Effector memory CD8-positive, alpha-beta T cell (primary cell): ENCODE results near the gene NF1.
A peak's percentile ranks its signal among the peaks of the same experiment; 100 is the strongest.
"Not testable (repeated sequence)": the region's sequence is repeated elsewhere in the genome, so short reads cannot be mapped to it uniquely, and the experiment has no call there.

ENCODE experiments used
- ATAC-seq: fragments of 150-1000 bp; cut with Tn5 transposase; replicated peaks from 2 replicates; pipeline ENCODE4 v1.10.0; 2021; ENCODE audit warnings: mild to moderate bottlenecking, moderate library complexity
- DNase-seq, 3 experiments: peaks; one replicate each; pipeline ENCODE4 v3.0.0; 2021
- H3K27ac Mint-ChIP-seq, 2 donors: one replicate each; pipeline ENCODE4 v1.8.0; 2022; ENCODE audit warnings: mild to moderate bottlenecking in 2 of 2, mixed read lengths in 2 of 2, moderate library complexity in 2 of 2
- H3K27me3 Mint-ChIP-seq, 2 donors: one replicate each; pipeline ENCODE4 v1.8.0; 2022; ENCODE audit warnings: mixed read lengths in 2 of 2
- H3K36me3 Mint-ChIP-seq: one replicate; pipeline ENCODE4 v1.8.0; 2022; ENCODE audit warnings: mild to moderate bottlenecking, moderate library complexity, mixed read lengths; ENCODE audit not compliant: insufficient read depth
- H3K4me1 Mint-ChIP-seq, 2 donors: one replicate each; pipeline ENCODE4 v1.8.0; 2022; ENCODE audit warnings: low read depth in 2 of 2, mixed read lengths in 2 of 2
- H3K4me3 Mint-ChIP-seq, 2 donors: one replicate each; pipeline ENCODE4 v1.8.0; 2022; ENCODE audit warnings: mild to moderate bottlenecking in 2 of 2, mixed read lengths in 2 of 2, moderate library complexity in 2 of 2
- H3K9me3 Mint-ChIP-seq, 2 donors: one replicate each; pipeline ENCODE4 v1.8.0; 2022; ENCODE audit warnings: mixed read lengths in 2 of 2
- total RNA-seq, 9 experiments: gene quantifications; one replicate each; lab custom pipeline; 2026; lab: John Stamatoyannopoulos, UW

NF1 gene, protein sequence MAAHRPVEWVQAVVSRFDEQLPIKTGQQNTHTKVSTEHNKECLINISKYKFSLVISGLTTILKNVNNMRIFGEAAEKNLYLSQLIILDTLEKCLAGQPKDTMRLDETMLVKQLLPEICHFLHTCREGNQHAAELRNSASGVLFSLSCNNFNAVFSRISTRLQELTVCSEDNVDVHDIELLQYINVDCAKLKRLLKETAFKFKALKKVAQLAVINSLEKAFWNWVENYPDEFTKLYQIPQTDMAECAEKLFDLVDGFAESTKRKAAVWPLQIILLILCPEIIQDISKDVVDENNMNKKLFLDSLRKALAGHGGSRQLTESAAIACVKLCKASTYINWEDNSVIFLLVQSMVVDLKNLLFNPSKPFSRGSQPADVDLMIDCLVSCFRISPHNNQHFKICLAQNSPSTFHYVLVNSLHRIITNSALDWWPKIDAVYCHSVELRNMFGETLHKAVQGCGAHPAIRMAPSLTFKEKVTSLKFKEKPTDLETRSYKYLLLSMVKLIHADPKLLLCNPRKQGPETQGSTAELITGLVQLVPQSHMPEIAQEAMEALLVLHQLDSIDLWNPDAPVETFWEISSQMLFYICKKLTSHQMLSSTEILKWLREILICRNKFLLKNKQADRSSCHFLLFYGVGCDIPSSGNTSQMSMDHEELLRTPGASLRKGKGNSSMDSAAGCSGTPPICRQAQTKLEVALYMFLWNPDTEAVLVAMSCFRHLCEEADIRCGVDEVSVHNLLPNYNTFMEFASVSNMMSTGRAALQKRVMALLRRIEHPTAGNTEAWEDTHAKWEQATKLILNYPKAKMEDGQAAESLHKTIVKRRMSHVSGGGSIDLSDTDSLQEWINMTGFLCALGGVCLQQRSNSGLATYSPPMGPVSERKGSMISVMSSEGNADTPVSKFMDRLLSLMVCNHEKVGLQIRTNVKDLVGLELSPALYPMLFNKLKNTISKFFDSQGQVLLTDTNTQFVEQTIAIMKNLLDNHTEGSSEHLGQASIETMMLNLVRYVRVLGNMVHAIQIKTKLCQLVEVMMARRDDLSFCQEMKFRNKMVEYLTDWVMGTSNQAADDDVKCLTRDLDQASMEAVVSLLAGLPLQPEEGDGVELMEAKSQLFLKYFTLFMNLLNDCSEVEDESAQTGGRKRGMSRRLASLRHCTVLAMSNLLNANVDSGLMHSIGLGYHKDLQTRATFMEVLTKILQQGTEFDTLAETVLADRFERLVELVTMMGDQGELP (N-terminal part only)
- 39.7 to 178 (median 82.0) reads per million in 9 experiments for total RNA-seq

DNA sequence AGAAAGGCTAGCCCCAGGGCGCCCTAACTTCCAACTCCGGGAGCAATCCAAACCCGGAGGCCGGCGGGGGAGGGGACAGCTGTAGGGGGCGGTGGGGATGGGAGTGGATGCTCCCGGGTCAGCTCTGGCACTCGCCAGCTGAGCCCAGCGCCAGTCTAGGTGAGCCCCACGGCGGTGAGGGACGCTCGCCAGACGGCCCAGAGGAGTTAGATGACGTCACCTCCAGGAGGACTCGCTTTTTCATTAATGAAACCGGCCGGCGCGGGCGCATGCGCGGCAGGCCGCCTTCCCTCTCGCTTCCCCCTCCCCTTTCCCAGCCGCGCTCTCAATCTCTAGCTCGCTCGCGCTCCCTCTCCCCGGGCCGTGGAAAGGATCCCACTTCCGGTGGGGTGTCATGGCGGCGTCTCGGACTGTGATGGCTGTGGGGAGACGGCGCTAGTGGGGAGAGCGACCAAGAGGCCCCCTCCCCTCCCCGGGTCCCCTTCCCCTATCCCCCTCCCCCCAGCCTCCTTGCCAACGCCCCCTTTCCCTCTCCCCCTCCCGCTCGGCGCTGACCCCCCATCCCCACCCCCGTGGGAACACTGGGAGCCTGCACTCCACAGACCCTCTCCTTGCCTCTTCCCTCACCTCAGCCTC is at the start of gene NF1:
Gene NF1 (plus strand): TSS at position 378 of the 636 bp plus-strand sequence. CDS start 333 bp downstream, outside the sequence.
- ATAC-seq (peak; percentile 82), DNase-seq (peak; percentile 80 to 81 (median 81))
- no peaks in the 10 kb centered on the region for H3K27me3 Mint-ChIP-seq
- H3K4me3 Mint-ChIP-seq, result peak within 1 kb of the TSS; percentile 97 to 98
- H3K27ac Mint-ChIP-seq, result peak within 1 kb of the TSS; percentile 74 to 97
- peaks cover 11 to 12% of the 10 kb centered on the region in 2 donors for H3K4me1 Mint-ChIP-seq
- no peaks in the 10 kb centered on the region for H3K9me3 Mint-ChIP-seq
- peaks cover 10% of the 10 kb centered on the region for H3K36me3 Mint-ChIP-seq

- H3K27me3 Mint-ChIP-seq, H3K9me3 Mint-ChIP-seq, H3K36me3 Mint-ChIP-seq, ATAC-seq, H3K27ac Mint-ChIP-seq, H3K4me3 Mint-ChIP-seq, DNase-seq: not testable (repeated sequence)
- H3K4me1 Mint-ChIP-seq, result peaks cover 10 to 11% of the 10 kb centered on the region in 2 donors
Measured at GRCh38 chr17:31046856-31047425, 47.8 kb upstream of the NF1 start.

DNA sequence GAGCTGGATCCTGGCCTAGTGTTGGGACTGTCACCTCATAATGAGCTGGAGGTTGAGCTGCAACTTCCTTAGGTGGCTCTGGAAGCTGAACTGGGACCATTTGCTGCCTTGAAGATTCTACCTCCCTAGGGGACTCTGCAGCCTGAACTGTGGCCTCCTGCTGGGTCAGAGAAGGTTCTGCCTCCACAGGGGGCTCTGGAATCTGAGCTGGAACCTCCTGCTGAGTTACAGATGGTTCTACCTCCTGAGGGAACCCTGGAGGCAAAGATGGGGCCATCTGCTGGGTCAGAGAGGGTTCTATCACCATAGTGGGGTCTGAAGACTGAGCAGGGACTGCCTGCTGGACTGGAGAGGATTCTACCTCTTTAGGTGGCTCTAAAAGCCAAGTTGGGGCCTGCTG is 46.6 kb upstream of the NF1 start:
- H3K36me3 Mint-ChIP-seq, result no peaks in the 10 kb centered on the region
- H3K4me1 Mint-ChIP-seq, result peaks cover 21 to 23% of the 10 kb centered on the region in 2 donors
- no peaks in the 10 kb centered on the region for H3K9me3 Mint-ChIP-seq
- DNase-seq, result no peak
- no peak overlapping the region for H3K4me3 Mint-ChIP-seq
- no peak overlapping the region for H3K27ac Mint-ChIP-seq
- ATAC-seq, result no peak
- H3K27me3 Mint-ChIP-seq, result no peaks in the 10 kb centered on the region

- no peaks in the 10 kb centered on the region for H3K9me3 Mint-ChIP-seq
- ATAC-seq (no peak), DNase-seq (no peak)
- no peaks in the 10 kb centered on the region for H3K36me3 Mint-ChIP-seq
- no peak overlapping the region for H3K4me3 Mint-ChIP-seq
- peaks cover 21 to 26% of the 10 kb centered on the region in 2 donors for H3K4me1 Mint-ChIP-seq
- no peaks in the 10 kb centered on the region for H3K27me3 Mint-ChIP-seq
- no peak overlapping the region for H3K27ac Mint-ChIP-seq
Measured at GRCh38 chr17:31048780-31049179, 46.0 kb upstream of the NF1 start.

GRCh38 chr17:31050948-31051347 is 43.8 kb upstream of the NF1 start:
- H3K4me3 Mint-ChIP-seq, result no peak overlapping the region
- no peaks in the 10 kb centered on the region for H3K36me3 Mint-ChIP-seq
- DNase-seq (no peak), ATAC-seq (no peak)
- peak overlapping the region; percentile 28 to 35 for H3K27ac Mint-ChIP-seq
- H3K9me3 Mint-ChIP-seq, result no peaks in the 10 kb centered on the region
- peaks cover 21 to 26% of the 10 kb centered on the region in 2 donors for H3K4me1 Mint-ChIP-seq
- H3K27me3 Mint-ChIP-seq, result no peaks in the 10 kb centered on the region

DNA sequence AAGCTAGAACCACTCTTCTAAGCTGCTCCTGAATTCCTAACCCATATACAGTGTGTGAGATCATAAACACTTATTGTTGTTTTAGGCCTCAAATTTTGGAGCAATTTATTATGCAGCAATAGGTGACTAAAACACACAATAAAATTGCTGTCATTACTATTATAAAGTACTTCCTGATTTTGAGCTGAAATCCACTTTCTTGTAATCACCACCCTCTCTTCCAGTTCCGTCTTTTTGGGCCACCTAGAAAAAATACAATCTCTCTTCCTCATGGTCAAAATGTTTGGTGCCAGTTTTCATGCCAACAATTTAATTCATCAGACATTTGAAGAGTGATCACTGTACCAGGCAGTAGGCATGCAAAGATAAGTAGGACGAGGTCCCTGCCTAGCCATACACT is 43.3 kb upstream of the NF1 start:
- H3K9me3 Mint-ChIP-seq, result no peaks in the 10 kb centered on the region
- peak overlapping the region; percentile 28 to 54 for H3K27ac Mint-ChIP-seq
- H3K4me3 Mint-ChIP-seq, result peak overlapping the region in 1 of 2 donors; percentile 63
- peaks cover 21 to 26% of the 10 kb centered on the region in 2 donors for H3K4me1 Mint-ChIP-seq
- no peaks in the 10 kb centered on the region for H3K27me3 Mint-ChIP-seq
- no peaks in the 10 kb centered on the region for H3K36me3 Mint-ChIP-seq
- ATAC-seq, result no peak
- no peak for DNase-seq

DNA sequence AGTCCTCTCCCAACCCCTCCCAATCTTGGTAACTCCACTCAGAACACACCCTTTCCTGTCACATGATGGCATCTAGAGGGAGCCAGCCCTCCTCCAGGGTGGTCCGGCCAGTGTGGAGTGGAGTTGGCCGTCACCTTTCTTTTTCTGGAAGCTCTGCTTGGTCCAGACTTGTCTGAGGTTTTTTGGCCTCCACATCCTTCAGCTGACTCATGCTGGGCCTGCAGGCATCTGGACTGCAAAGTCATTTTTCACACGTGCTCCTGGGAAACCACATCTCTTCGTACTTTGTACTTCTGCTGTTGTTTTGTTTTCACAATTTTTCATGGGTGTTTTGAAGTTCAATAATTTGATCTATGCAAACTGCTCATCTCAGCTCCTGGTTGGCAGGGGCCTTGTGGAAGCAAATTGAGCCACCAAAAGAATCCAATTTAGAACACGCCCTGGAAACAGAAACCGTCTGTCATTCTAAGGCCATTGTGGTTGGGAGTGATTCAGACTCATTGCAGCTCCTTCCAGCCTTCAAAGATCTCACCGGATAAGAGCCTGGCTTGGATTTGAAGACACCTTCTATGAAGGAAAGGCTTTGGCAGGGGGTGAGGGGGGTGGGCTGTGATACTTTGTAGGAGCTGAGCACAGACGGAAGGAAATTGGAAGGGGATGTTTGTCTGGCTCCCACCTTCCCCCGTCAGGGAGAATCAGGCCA is 42.4 kb upstream of the NF1 start:
- Mint-ChIP-seq H3K27ac (peak overlapping the region; percentile 54 to 90), H3K9me3 (no peaks in the 10 kb centered on the region), H3K4me3 (peak overlapping the region; percentile 45 to 63), H3K36me3 (no peaks in the 10 kb centered on the region), H3K4me1 (peaks cover 21 to 26% of the 10 kb centered on the region in 2 donors), H3K27me3 (no peaks in the 10 kb centered on the region)
- ATAC-seq (peak; percentile 77), DNase-seq (peak in 1 of 3 experiments; percentile 10)

GRCh38 chr17:31053071-31053470 is 41.7 kb upstream of the NF1 start:
- Mint-ChIP-seq H3K4me3 (no peak overlapping the region), H3K4me1 (peaks cover 21 to 26% of the 10 kb centered on the region in 2 donors), H3K27me3 (no peaks in the 10 kb centered on the region), H3K9me3 (no peaks in the 10 kb centered on the region), H3K36me3 (no peaks in the 10 kb centered on the region), H3K27ac (peak overlapping the region; percentile 54 to 90)
- DNase-seq (no peak), ATAC-seq (no peak)

DNA sequence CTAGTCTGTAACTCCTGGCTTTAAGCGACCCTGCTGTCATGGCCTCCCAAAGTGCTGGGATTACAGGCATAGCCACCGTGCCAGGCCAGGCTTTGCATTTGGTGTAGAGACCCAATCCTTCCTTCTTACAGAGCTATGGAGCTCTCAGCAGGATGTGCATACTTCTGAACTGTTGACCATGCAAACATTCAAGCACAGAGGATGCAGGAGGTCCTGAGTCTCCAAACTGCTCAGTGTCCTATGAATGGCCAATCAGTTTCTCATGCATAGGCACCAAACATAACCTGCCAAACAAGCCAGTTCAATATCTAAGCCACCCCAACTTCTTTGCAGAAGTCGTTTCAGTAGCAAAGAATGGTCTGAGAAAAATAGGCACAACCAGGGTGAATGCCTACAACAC is 40.0 kb upstream of the NF1 start:
- H3K4me3 Mint-ChIP-seq, result no peak overlapping the region
- H3K27me3 Mint-ChIP-seq, result no peaks in the 10 kb centered on the region
- H3K27ac Mint-ChIP-seq, result no peak overlapping the region
- H3K9me3 Mint-ChIP-seq, result no peaks in the 10 kb centered on the region
- ATAC-seq (no peak), DNase-seq (no peak)
- H3K4me1 Mint-ChIP-seq, result peaks cover 21 to 26% of the 10 kb centered on the region in 2 donors
- no peaks in the 10 kb centered on the region for H3K36me3 Mint-ChIP-seq

DNA sequence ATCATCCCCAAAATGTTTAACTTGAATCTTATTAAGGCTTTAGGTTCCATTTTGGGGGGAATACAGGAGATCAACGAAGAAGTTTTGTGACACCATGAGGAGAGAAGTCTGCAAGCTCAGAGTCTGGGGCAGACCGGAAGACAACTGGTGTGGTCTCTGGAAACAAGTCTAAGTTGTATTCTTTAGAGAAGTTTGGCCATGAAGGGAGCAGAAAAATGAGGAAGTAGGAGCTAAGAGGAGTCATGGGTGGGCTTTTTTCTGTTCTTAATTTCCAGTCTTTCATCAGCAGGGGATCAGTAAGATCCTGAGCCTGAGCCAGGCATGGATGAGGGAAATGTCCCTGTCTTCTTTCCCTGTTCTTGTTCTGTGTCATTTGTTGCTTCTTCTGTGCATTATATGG is 35.8 kb upstream of the NF1 start:
- no peaks in the 10 kb centered on the region for H3K9me3 Mint-ChIP-seq
- no peak for ATAC-seq
- H3K4me1 Mint-ChIP-seq, result peaks cover 0 to 6% of the 10 kb centered on the region in 2 donors
- H3K27me3 Mint-ChIP-seq, result no peaks in the 10 kb centered on the region
- no peak overlapping the region for H3K4me3 Mint-ChIP-seq
- no peak overlapping the region for H3K27ac Mint-ChIP-seq
- no peaks in the 10 kb centered on the region for H3K36me3 Mint-ChIP-seq
- no peak for DNase-seq

DNA sequence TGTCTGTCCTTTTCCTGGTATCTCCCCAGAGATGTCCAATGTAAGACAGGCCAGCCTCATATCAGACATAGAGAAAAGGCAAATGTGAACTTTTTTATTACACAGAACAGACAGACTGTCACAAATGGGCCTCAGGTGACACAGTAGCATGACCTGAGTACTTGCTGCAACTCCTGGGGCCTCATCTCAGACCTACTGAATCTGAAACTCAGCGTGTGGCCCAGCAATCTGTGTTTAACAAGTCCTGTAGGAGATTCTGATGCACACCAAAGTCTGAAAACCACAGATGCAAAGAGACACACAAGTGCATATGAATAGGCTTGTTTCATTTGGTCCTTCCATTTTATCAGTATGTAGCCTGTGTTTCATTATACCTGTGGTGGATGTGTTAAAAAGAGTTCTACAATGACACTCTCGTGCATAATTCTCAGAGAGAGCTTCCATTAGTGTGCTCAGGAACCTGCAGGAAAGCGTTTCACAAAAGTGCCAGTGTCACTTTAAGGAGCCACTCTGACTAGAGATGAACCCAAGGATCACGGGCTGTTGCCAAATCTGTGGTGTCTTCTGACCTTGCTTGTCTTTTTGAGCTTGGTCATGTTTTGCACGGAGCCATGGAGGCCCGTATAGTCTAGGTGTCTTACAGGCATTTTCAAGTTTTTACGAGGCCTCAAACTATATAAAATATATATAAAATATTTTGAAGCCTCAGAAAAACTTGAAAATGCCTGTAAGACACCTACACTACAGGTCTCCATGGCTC is 33.8 kb upstream of the NF1 start:
- Mint-ChIP-seq H3K27ac (no peak overlapping the region), H3K4me1 (peaks cover 0 to 6% of the 10 kb centered on the region in 2 donors)
- ATAC-seq, result no peak

More for the DNA sequence above, 33.8 kb upstream of the NF1 start:
- no peaks in the 10 kb centered on the region for H3K9me3 Mint-ChIP-seq
- H3K36me3 Mint-ChIP-seq, result no peaks in the 10 kb centered on the region
- no peak for DNase-seq
- no peaks in the 10 kb centered on the region for H3K27me3 Mint-ChIP-seq
- H3K4me3 Mint-ChIP-seq, result no peak overlapping the region
